GM10847 (cell line): ENCODE data around the gene FAP.

Experiments used
- POLR2A ChIP-seq: IDR thresholded peaks from 2 replicates; pipeline ENCODE4 v1.6.1; 2011; ENCODE audit not compliant: insufficient read length; ENCODE audit errors: extremely low read depth

Gene FAP

DNA sequence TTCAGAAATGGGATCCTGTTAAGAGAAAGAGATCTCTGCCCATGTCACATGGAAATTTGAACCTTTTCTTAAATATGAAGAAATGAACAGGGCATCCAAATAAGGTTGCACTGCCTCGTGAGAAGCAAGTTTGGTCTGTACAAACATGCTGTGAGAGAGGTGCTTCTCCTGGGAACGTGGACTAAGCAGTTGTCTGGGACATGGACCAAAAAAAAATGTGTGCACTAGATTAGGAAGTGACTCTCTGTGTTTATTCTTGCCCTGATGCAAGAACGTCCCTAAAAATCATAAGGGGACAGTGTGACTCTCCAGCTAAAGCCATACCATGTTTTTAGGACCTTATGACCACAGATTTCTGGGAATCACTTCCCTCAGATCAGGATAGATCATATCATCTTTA lies 67.5 kb downstream of the FAP start:
- no peak for TF ChIP-seq POLR2A

DNA sequence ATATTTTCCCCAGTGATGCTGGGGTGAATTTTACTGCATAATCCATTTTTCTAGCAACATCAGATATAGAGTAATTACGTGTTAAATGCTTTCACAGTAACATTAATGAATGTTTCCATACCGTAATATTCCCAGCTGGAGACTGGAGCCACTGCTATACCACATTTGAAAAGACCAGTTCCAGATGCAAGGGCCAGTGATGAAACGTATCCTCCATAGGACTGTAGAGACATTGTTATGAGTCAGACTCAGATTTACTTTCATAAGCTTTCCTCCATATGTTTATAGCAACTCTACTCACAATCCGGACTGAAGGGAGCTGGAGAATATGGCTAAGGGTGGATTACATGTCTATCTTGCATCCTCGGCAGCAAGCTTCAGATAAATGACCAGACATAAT lies 68.5 kb downstream of the FAP start:
- TF ChIP-seq POLR2A, result no peak

DNA sequence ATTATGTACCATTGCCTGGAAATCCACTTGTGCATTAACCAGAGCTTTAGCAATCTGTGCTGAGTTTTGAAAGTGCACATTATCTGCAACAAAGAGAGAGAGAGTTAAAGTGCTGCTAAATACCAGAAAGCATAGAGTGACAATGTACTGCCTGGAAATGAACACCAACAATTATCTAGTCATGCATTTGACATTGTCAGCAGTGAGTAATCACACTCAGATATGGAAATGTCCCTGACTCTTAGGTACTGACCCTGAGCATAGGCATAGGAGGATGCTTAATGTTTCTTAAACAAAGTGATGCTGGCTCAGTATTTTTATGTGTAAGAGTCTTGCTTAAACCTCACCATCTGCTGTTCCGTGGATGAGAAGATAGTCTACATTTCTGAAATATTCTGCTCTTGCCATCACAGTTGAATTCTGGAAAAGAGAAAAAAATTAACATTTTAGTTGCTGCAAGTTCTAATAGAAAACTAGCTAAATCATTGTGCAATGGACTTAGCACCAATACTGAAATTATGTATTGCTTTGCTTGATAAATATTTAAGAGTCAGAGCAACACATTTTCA lies 70.4 kb downstream of the FAP start:
- TF ChIP-seq POLR2A, result no peak

DNA sequence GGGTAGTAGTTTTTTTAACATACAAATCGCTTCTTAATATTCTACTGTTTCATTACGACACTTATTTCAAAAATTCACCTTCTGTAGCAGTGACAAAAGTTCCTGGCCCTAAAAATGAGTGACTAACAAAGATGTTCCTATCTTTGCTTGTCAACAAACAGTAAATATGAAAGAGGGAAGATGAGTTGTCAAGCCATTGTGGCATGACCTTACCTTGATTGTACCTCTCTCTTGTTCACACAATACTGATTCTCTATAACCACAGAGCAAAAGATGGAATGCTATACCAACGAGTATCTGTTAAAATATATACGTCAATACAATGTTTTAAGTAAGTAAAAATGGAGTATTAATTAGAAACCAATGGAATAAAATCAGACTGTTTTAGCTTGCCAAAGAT lies 76.5 kb downstream of the FAP start:
- no peak for TF ChIP-seq POLR2A

DNA sequence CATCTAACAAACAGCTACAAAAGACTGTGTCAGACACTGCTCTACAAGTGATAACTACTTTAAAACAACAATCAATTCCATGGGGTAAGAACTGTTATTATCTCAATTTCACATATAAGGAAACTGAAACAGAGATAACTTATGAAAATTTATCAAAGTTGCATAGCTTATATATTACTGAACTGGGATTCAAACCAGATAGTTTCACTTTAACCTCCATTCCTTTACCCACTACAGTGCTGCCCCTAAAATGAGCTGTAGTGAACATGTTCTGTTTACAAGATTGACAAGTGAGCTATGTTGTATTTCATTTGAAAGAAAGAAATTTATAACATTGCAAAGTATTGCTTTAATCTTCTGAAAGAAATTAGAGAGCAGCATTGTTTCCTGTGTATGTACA lies 77.1 kb downstream of the FAP start:
- no peak for TF ChIP-seq POLR2A

DNA sequence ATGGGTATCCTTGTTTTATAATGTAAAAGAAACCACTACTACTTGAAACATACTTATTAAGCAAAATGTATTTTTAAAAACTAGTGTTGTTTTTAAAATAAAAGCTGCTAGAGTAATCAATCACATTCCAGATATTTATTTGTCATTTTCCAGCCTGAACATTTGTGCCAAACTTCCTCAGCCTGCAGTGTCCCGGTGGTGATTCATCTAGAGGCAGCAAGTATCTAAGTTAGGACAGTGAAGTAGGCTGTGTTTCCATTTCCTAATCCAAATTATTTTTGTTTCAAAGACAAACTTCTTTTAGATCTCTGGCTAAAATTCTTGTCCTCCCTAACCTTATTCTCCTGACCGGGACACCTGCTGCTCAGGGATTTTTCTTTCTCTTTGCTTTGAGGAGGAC lies 78.4 kb downstream of the FAP start:
- no peak for TF ChIP-seq POLR2A

DNA sequence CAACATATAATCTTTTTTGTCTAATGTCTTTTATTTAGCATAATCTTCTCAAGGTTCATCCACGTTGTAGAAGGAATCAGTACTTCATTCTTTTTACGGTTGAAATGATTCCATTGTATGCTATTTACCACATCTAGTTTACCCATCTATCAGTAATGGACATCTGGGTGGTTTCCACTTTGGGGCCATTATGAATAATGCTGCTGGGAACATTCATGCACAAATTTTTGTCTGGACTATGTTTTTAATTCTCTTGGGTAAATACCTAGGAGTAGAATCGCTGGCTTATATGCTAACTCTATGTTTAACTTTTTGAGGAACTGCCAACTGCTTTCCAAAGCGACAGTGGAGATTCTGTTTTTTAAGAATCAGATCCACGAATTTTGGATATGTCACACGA lies 83.8 kb downstream of the FAP start:
- no peak for TF ChIP-seq POLR2A

DNA sequence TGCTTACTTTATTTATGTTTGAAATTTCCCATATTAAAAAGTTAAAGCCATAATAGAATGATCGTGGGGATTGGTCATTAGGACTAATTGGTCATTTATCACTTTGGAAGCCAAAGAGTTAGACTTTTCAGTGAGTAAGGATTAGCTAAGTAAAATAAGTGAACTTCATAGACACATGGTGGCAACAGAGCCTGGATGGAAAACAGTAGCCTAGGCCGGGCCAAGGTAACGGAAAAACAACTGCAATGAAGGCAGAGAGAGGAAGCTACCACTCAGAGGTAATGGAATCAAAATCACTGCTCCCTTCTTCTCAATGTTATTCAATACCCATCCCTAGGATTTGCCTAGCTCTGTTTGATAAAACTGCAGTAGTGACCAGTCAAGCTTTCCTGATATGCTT lies 87.1 kb downstream of the FAP start:
- no peak for TF ChIP-seq POLR2A

DNA sequence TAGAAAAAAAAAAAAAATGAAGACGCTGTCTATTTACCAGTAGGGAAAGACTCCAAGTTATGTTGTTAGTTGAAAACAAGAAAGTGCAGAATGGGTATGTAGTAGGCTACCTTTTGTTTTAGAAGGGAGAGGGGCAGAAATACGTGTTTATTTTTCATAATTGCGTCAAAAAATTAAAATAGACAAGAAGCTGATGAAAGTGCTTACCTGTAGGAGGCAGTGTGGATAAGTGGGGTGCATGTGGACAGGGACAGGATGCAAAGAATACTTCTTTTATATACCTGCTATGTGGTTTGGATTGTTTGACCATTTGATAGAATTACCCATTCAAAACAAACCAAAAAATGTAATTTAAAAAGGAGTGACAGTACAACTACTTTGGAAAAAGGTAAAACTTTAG lies 88.2 kb downstream of the FAP start:
- no peak for TF ChIP-seq POLR2A

DNA sequence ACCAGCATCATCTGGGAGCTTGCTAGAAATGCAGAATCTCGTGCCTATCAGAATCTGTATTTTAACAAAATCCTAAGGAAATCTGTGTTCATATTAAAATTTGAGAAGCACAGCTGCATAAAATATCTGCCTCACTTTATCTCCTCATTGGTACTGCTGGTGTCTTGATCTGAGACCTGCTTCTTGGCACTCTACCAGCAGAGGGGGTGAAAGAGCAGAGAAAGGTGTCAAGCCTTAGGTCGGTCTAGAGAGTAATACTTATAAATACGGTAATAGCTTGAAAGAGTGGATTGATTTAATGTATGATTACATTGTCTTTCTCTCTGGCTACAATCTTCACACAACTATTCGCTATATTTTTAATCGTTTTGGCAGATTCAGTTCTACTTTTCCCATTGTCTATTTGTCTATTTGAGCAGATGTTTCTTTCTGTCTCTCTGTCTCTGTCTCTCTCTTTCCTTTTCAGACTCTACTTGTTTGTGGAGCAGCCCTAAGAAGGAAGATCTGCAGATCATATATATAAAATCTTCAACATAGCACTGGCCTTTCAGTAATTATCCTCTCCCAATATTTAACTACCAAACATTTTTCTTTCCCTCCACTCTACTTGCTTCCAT lies 89.5 kb downstream of the FAP start:
- no peak for TF ChIP-seq POLR2A

DNA sequence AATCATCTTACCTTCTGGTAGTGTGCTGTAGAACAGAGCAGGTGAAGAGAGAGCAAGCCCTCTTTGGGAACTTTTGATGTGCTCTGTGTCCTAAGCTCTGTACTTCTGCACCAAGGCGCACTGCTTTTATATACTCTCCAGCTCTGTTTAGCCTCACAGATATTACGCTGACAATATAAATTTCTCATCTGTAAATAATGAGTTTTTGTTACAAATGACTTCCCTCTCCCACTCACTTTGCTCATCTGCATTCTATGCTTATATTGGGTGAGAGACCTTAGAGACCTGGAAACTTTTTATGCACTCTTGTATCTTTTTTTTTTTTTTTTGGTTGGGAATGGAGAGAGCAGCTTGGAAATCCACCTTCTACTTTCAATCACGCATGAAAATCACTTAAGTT lies 91.1 kb downstream of the FAP start, which contains the start of gene GCG:
GCG (minus strand) TSS at position 101 of the 400 bp plus-strand sequence. CDS start 3,069 bp downstream, outside the sequence.
- no peak for TF ChIP-seq POLR2A

DNA sequence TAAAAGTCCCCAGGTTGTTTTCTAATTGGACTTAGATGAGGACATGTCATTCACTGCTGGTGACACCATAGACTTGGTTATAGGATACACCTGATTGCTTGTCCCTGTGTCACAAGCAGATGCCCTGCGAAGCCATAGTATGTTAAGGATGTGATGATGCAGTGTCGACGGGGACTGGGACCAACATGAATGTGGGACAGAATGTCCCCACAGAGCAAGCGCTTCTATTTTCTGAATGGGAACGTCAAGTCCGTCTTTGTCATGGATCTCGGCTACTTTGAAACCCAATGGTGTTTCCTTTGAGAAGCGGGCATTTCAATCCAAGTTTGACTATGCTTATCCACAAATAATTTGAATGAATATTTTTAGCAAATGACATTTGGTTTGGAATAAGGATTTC lies 93.3 kb downstream of the FAP start:
- TF ChIP-seq POLR2A, result no peak

DNA sequence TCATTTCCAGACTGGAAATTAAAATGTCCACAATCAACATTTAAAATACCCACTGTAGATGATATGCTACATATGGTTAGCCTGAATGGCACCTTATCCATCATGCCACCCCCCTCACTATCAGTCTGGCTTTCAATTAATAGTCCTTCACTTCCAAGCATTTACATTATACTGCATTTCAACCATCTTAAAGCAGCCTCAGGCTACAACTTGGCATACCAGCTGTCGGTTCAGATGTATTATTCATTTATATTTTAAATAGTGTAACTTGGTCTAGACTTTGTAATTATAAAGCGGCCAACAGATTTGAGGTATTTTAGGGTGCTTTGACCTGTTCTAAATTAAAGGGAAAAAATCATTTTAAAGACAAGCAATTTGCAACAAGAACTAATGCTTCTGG lies 93.8 kb downstream of the FAP start:
- TF ChIP-seq POLR2A, result no peak

DNA sequence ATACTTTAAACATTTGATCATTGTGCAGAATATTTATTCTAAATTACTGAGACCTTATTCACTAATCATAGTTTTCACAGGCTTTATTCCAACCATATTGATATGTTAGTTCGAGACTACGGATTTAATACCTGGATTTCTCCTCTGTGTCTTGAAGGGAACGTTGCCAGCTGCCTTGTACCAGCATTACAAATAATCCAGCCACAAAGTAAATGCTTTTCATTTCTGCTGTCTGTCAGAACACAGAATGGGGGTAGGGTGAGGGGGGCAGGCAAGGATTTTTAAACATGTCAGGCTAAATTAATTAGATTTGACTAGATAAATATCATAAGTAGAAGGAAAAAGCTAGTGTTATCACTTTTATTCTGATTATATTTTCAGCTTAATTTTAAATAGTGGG lies 94.3 kb downstream of the FAP start:
- no peak for TF ChIP-seq POLR2A

DNA sequence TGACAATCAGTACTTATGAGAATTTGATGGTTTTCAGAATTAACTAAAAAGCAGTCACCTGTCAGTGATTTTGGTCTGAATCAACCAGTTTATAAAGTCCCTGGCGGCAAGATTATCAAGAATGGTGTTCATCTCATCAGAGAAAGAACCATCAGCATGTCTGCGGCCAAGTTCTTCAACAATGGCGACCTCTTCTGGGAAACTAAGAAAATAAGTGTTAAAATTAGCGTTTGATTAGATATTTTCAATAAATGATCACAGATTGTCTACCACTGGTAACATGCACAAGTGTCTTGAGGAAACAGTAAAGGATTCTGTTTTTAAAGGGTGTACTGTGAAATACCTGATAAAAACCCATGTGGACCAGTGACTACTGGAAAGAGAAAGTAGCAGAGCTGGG lies 99.3 kb downstream of the FAP start:
- TF ChIP-seq POLR2A, result no peak

DNA sequence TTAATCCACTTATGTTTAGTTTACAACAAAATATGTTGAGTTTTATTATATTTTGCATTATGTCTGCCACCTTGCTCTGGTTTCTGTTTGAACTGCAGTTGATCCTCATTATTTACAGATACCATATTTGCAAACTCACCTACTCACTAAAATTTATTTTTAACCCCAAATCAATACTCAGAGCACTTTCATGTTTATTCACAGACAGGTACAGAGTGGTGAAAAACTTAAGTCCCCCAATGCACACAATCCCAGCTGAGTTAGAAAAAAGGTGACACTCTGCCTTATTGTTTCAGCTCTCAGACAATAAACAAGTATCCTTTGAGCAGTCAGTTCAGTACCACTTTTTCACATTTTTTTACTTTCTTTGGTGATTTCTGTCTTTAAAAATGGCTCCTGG lies 104.9 kb downstream of the FAP start:
- no peak for TF ChIP-seq POLR2A

DNA sequence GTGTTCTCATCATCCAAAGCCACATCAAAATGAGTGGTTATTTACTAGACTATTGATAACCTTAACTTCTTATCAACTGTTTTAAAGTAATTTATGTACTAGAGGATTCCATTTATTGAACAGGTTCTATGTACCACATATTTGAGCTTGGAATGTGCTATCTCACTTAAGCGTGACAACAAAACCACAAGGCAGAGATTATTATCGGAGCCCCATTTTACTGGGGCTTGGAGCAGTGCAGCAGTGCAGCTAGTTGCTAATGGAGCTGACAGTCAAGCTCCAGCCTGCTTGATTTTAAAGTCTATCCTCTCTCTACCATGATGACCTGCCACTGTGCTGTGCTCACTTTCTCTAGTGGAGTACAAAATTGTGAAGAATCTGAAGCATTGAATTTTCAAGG lies 115.8 kb downstream of the FAP start:
- TF ChIP-seq POLR2A, result no peak
